HG02571 (cell line): Measurements from ENCODE around the gene C2CD2.

Experiments
- ATAC-seq: cut with Tn5 transposase; IDR thresholded peaks from one replicate; pipeline ENCODE4 v1.9.1; 2021; ENCODE audit warnings: mild to moderate bottlenecking, moderate library complexity; ENCODE audit not compliant: unreplicated experiment

C2CD2 gene

GRCh38 chr21:41850085-41850484 is 103.7 kb downstream of the C2CD2 start:
- no peak for ATAC-seq

GRCh38 chr21:41848958-41849580 is 104.7 kb downstream of the C2CD2 start:
- no peak for ATAC-seq

GRCh38 chr21:41848533-41848932 is 105.3 kb downstream of the C2CD2 start:
- ATAC-seq = no peak

GRCh38 chr21:41847066-41847804 is 106.6 kb downstream of the C2CD2 start:
- ATAC-seq = no peak

GRCh38 chr21:41846536-41846935 is 107.3 kb downstream of the C2CD2 start:
- ATAC-seq = no peak

GRCh38 chr21:41846033-41846317 is 107.8 kb downstream of the C2CD2 start:
- no peak for ATAC-seq

- ATAC-seq = no peak
These were observed 108.3 kb downstream of the C2CD2 start for GRCh38 chr21:41845310-41846032.

GRCh38 chr21:41843584-41843983 is 110.2 kb downstream of the C2CD2 start:
- no peak for ATAC-seq

GRCh38 chr21:41840880-41841279 is 112.9 kb downstream of the C2CD2 start:
- ATAC-seq = no peak

GRCh38 chr21:41839387-41840000 is 114.3 kb downstream of the C2CD2 start:
- no peak for ATAC-seq

- no peak for ATAC-seq
These were observed 116.0 kb downstream of the C2CD2 start for GRCh38 chr21:41837756-41838297.

GRCh38 chr21:41836166-41837015 is 117.4 kb downstream of the C2CD2 start:
- no peak for ATAC-seq

GRCh38 chr21:41835711-41836154 is 118.1 kb downstream of the C2CD2 start:
- ATAC-seq = no peak
